Progenitor cell of endocrine pancreas (in vitro differentiated cells): ENCODE data around the gene STIM2. TPM values are rescaled to one million over a fixed set of nuclear protein-coding genes. Genes with fewer than 3 reads are reported as not detected.

Experiments used
- DNase-seq: peaks from one replicate; pipeline ENCODE4 v3.0.0; 2021; ENCODE audit warnings: low spot score; ENCODE audit not compliant: unreplicated experiment
- H3K27ac Mint-ChIP-seq: 2 replicates; pipeline ENCODE4 v1.8.0; 2021; ENCODE audit warnings: mild to moderate bottlenecking, moderate library complexity, mixed read lengths
- H3K27me3 Mint-ChIP-seq: 2 replicates; pipeline ENCODE4 v1.8.0; 2021; ENCODE audit warnings: mixed read lengths
- H3K36me3 Mint-ChIP-seq: 2 replicates; pipeline ENCODE4 v1.8.0; 2022; ENCODE audit warnings: mixed read lengths; ENCODE audit not compliant: insufficient read depth
- H3K4me1 Mint-ChIP-seq: 2 replicates; pipeline ENCODE4 v1.8.0; 2021; ENCODE audit warnings: low read depth, mixed read lengths
- H3K4me3 Mint-ChIP-seq: 2 replicates; pipeline ENCODE4 v1.8.0; 2021; ENCODE audit warnings: low read depth, mild to moderate bottlenecking, moderate library complexity, mixed read lengths
- H3K9me3 Mint-ChIP-seq: 2 replicates; pipeline ENCODE4 v1.8.0; 2021; ENCODE audit warnings: low read depth, mixed read lengths
- CTCF ChIP-seq: fragments of 200-600 bp; sonication (generic); IDR thresholded peaks from one replicate; pipeline ENCODE4 v1.5.0; 2021; ENCODE audit warnings: antibody characterized with exemption, mild to moderate bottlenecking; ENCODE audit not compliant: unreplicated experiment
- total RNA-seq: library from RNA; stranded (reverse); gene quantifications from 2 replicates; pipeline ENCODE4 v1.2.1, GENCODE V29; 2021

The STIM2 gene
- total RNA-seq, 1 donor from 2014 or later = 48.7 TPM

DNA sequence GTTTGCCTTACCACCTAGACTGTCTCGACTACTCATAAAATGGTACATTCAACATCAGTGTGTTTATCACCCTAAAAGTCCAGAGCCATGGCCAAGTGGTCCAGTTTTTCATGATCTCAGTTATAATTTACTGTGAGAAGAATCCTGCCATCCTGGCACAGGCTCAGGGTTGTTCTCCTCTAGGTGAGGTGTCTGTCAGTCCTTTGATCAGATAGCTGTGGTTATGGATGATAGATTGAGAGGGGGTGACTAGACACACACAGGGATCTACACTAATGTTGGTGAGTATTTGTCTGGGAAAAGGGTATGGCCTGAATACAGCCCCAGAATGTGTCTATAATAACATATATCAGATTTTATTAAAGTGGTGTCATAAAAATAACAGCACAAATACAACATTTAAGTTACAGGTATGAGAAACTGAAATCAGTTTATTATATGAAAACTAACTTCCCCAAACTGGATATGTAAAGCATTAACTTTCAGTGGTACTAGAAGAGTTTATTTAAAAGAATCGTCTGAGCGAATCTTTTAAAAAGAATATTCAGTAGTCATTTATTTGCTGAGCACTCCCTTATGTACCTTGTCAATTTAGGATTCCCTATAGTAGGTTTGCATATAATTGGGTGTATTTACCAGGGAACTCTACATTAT lies 93.3 kb downstream of the STIM2 start:
- H3K27me3 Mint-ChIP-seq = no peaks in the 10 kb centered on the region
- TF ChIP-seq CTCF = no peak
- H3K4me3 Mint-ChIP-seq = no peak overlapping the region
- DNase-seq = no peak
- H3K4me1 Mint-ChIP-seq = peaks cover 3% of the 10 kb centered on the region
- peaks cover 6% of the 10 kb centered on the region for H3K36me3 Mint-ChIP-seq
- peaks cover 7% of the 10 kb centered on the region for H3K9me3 Mint-ChIP-seq
- H3K27ac Mint-ChIP-seq = no peak overlapping the region

DNA sequence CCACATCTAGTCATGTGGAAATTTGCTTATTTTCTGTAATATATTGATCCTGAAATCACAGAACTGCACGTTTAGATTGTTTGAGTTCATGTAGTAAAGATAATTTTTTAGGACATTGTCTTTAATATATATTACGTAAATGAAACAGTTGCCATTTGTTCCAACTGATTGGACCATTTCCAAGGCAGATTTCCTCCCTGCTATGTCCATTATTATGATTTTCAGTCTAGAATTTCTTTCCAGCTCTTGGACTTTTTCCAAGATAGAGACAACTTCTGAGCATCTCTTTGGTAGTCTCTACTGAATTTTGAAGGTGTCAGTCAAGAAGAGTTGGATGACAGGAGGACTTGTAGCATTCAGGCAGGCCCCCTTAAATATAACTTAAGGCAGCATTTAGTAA lies 94.6 kb downstream of the STIM2 start:
- Mint-ChIP-seq H3K9me3 (peaks cover 5% of the 10 kb centered on the region), H3K4me3 (no peak overlapping the region), H3K27me3 (no peaks in the 10 kb centered on the region), H3K27ac (no peak overlapping the region), H3K4me1 (peaks cover 14% of the 10 kb centered on the region), H3K36me3 (peaks cover 5% of the 10 kb centered on the region)
- DNase-seq = no peak
- no peak for TF ChIP-seq CTCF

DNA sequence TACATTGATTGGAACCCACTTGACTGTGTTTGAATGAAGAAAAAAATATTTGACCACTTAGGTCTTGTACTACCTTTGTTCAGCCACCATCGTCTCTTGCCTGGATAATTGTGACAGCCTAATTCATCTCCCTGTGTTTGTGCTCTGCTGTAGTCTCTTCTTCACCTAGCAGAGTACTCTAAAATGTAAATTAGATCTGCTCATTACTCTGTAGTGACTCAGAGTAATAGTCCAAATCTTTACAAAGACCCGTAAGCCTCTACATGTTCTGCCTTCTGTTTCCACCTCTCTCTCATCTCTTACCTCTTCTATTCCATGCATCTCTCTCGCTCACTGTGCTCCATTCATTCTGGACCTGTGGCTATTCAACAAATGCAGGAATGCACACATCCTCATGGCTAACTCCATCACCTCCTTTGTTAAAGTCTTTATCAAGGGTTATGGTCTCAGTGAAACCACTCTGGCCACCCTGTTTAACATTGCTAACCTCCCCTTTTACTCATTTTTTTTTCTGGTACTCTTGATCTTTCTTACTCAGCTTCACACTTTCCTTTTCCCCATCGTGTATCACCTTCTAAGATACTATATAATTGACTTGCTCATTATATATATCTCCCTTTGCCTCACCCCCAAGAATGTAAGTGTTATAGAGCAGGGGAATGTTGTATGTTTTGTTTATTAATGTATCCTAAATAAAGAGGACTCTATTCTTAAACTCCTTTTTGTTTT lies 98.4 kb downstream of the STIM2 start:
- no peak for DNase-seq
- Mint-ChIP-seq H3K27ac (peak overlapping the region; percentile 3), H3K4me3 (no peak overlapping the region), H3K27me3 (no peaks in the 10 kb centered on the region), H3K36me3 (peaks cover 1% of the 10 kb centered on the region), H3K9me3 (no peaks in the 10 kb centered on the region), H3K4me1 (peaks cover 23% of the 10 kb centered on the region)
- TF ChIP-seq CTCF = no peak

DNA sequence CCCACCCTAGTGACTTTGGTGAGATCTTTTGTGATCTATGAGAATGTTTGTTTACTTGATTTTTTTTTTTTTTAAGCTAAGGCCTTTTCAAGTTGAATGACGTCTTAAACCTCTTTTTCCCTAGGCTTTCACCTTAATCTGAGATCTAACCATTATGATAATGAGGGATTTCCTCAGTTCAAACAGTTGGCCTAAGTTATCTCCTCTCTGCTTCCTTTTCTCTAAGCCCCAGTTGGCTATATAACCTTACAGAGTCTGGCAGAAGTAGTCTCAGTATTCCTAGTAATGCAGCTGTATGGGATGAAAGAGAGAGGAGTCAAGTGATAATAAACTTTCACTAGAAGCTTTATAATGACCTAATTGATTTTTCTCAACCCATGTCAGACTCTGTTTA lies 99.0 kb downstream of the STIM2 start:
- no peaks in the 10 kb centered on the region for H3K27me3 Mint-ChIP-seq
- no peak overlapping the region for H3K4me3 Mint-ChIP-seq
- H3K27ac Mint-ChIP-seq = peak overlapping the region; percentile 3
- no peak for TF ChIP-seq CTCF
- peaks cover 1% of the 10 kb centered on the region for H3K36me3 Mint-ChIP-seq
- peaks cover 28% of the 10 kb centered on the region for H3K4me1 Mint-ChIP-seq
- H3K9me3 Mint-ChIP-seq = no peaks in the 10 kb centered on the region
- DNase-seq = no peak

GRCh38 chr4:26962720-26963119 lies 102.1 kb downstream of the STIM2 start:
- Mint-ChIP-seq H3K27ac (peak overlapping the region; percentile 79), H3K9me3 (no peaks in the 10 kb centered on the region), H3K4me1 (peaks cover 38% of the 10 kb centered on the region), H3K27me3 (no peaks in the 10 kb centered on the region), H3K4me3 (no peak overlapping the region), H3K36me3 (no peaks in the 10 kb centered on the region)
- no peak for TF ChIP-seq CTCF
- DNase-seq = no peak
